IMR-90 (cell line): ENCODE results near the gene ZNF609.
"Not testable (repeated sequence)": the region's sequence is repeated elsewhere in the genome, so short reads cannot be mapped to it uniquely, and the experiment has no call there.

ENCODE experiments used
- BHLHE40 ChIP-seq: fragments of 150-350 bp; IDR thresholded peaks from 2 replicates; pipeline ENCODE4 v1.6.1; 2016; ENCODE audit warnings: mild to moderate bottlenecking, low read depth, low read length
- CEBPB ChIP-seq: IDR thresholded peaks from 2 replicates; pipeline ENCODE4 v1.6.1; 2012; ENCODE audit warnings: low read depth, low read length, improper control_type of control experiment
- CTCF ChIP-seq: conservative IDR thresholded peaks from 2 replicates; pipeline ENCODE4 v1.5.1; 2012; ENCODE audit warnings: mild to moderate bottlenecking, low read depth, low read length, improper control_type of control experiment
- ELK1 ChIP-seq: fragments of 150-350 bp; IDR thresholded peaks from 2 replicates; pipeline ENCODE4 v1.6.1; 2016; ENCODE audit warnings: low read depth, mild to moderate bottlenecking, low read length, moderate library complexity, borderline replicate concordance
- POLR2A ChIP-seq: IDR thresholded peaks from 2 replicates; pipeline ENCODE4 v1.6.1; 2012; ENCODE audit warnings: mild to moderate bottlenecking, low read depth, low read length
- RAD21 ChIP-seq: IDR thresholded peaks from 2 replicates; pipeline ENCODE4 v1.6.1; 2012; ENCODE audit warnings: low read length, improper control_type of control experiment
- RFX5 ChIP-seq: IDR thresholded peaks from 2 replicates; pipeline ENCODE4 v1.8.0; 2012; ENCODE audit warnings: low read depth, mild to moderate bottlenecking, low read length, moderate library complexity
- USF2 ChIP-seq: fragments of 150-350 bp; IDR thresholded peaks from 2 replicates; pipeline ENCODE4 v1.6.1; 2017; ENCODE audit warnings: mild to moderate bottlenecking, antibody characterized with exemption, low read length, low read depth

GRCh38 chr15:64639744-64640143 is 179.4 kb downstream of the ZNF609 start:
- TF ChIP-seq CTCF, BHLHE40, POLR2A, USF2, CEBPB, RAD21, ELK1, RFX5: not testable (repeated sequence)
